ENCODE results near the gene ADD2. TPM values are rescaled to one million over a fixed set of nuclear protein-coding genes. Genes with fewer than 3 reads are reported as not detected.

Gene ADD2
- total RNA-seq, 1 donor from 2014 or later, result 3.2 TPM

GRCh38 chr2:70686577-70687460 is 81.2 kb downstream of the ADD2 start:
- DNase-seq (ENCODE audit: low spot score), result peak; percentile 27
- intact Hi-C loops (cut with DNase I), result no loop called here
- ATAC-seq, result no peak

DNA sequence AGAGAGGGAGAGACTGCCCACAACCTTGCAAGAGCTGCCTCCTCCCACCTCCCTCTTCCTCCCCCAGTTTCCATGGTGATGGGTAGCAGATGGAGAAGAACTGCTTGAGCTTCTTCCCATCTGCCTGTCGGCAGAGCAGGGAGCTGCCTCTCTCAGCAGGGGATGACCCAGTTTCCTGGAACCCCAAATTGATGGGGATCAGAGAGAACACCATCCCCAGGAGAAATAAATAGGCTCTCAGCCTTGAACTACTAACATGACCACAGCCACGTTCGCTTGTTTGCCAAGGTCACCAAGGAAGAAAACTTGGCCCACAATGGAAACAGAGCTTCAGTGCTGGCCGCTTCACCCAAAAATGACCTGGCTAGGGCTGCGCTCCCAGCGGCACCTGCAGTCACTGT is 82.2 kb downstream of the ADD2 start:
- DNase-seq (ENCODE audit: low spot score), result peak; percentile 9
- ATAC-seq, result no peak
- intact Hi-C loops (cut with DNase I), result no loop called here

GRCh38 chr2:70684846-70685622 is 83.0 kb downstream of the ADD2 start:
- ATAC-seq (no peak), DNase-seq (ENCODE audit: low spot score) (peak; percentile 6)
- intact Hi-C loops (cut with DNase I), result no loop called here

DNA sequence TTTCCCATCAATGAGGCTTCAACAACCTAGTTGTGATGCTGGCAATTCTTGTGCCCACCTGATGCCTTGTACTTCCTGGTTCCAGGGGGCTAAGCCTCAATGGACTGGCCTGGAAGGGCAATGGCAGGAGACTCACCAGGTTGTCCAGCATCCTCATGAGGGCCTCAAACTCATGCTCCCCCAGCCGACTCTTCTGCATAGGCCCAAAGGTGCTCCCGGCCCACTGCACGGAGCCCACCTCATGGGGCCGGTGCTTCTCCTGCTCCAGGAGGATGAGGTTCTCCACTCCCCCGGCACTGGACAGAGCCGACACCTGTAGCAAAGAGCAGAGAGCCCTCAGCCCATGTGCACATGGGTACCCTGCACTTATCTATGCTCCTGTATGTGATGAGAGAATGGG is 84.5 kb downstream of the ADD2 start:
- intact Hi-C loops (cut with DNase I), result no loop called here
- ATAC-seq, result no peak
- peak; percentile 18 for DNase-seq (ENCODE audit: low spot score)

DNA sequence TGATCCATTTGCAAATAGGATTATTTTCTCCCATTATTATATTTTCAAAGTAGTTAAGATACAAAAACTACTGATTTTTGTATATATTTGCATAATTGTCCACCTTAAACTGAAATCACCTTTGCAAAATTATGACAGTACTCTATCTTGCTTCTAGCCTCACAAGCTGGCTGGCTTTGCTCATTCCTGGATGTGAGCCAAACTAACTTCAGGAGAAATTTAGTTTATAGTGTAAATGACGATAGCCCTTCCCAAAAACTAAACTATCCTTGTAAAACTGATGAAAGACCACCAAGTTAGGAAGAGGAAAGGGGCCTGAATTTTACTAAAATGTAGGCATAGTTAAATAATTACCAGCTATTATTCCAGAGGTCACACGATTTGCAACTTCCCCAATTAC is 87.3 kb downstream of the ADD2 start:
- ATAC-seq (no peak), DNase-seq (ENCODE audit: low spot score) (no peak)
- intact Hi-C loops (cut with DNase I), result no loop called here

DNA sequence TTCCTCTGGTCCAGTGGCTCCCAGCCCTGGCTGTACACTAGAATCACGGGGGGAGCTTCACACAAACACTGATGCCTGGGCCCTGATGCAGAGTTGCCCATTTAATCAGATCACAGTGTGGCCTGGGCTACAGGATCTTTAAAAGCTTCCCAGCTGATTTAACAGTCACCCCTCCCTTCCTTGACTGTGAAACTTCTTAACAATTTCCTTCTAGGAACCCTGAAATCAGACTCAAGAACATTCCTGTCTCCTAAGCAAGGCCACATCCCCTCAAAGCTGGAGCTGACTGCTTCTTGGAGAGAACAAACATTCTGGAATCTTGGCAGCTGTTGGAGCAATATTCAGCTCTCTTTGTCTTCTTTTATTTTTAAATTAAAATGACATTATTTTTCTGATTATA is 88.7 kb downstream of the ADD2 start:
- DNase-seq (ENCODE audit: low spot score), result peak; percentile 10
- intact Hi-C loops (cut with DNase I), result loop anchor here (10.0 kb wide), 1 partner anchor 1954 kb away; no protein-coding TSS in a partner anchor
- ATAC-seq, result no peak

- intact Hi-C loops (cut with DNase I), result loop anchor here (10.0 kb wide), 1 partner anchor 1954 kb away; no protein-coding TSS in a partner anchor
- DNase-seq (ENCODE audit: low spot score) (no peak), ATAC-seq (no peak)
Observed at GRCh38 chr2:70678576-70679143, 89.3 kb downstream of the ADD2 start.

- ATAC-seq (no peak), DNase-seq (ENCODE audit: low spot score) (no peak)
- intact Hi-C loops (cut with DNase I), result loop anchor here (10.0 kb wide), 1 partner anchor 1952 kb away; no protein-coding TSS in a partner anchor
Observed at GRCh38 chr2:70676301-70677035, 91.5 kb downstream of the ADD2 start.

DNA sequence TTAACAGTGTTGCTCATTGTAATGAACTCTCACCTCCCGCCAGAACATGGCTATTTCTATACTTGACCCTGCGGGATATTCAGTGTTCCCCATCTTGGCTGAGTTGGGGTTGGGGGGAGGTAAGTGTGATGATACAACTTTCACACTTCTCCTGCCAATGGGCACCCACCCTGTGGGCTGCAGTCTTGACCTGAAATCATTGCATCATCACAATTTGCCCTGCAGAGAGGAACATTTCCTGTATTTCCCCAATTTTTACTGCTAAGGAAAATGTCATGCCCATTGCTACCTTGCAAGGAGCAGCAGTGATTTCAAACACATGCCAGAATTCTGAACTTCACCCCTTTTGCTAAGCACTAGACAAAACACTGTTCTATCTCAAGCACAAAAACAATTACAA is 92.1 kb downstream of the ADD2 start:
- intact Hi-C loops (cut with DNase I), result loop anchor here (10.0 kb wide), 1 partner anchor 1951 kb away; no protein-coding TSS in a partner anchor
- no peak for ATAC-seq
- no peak for DNase-seq (ENCODE audit: low spot score)

DNA sequence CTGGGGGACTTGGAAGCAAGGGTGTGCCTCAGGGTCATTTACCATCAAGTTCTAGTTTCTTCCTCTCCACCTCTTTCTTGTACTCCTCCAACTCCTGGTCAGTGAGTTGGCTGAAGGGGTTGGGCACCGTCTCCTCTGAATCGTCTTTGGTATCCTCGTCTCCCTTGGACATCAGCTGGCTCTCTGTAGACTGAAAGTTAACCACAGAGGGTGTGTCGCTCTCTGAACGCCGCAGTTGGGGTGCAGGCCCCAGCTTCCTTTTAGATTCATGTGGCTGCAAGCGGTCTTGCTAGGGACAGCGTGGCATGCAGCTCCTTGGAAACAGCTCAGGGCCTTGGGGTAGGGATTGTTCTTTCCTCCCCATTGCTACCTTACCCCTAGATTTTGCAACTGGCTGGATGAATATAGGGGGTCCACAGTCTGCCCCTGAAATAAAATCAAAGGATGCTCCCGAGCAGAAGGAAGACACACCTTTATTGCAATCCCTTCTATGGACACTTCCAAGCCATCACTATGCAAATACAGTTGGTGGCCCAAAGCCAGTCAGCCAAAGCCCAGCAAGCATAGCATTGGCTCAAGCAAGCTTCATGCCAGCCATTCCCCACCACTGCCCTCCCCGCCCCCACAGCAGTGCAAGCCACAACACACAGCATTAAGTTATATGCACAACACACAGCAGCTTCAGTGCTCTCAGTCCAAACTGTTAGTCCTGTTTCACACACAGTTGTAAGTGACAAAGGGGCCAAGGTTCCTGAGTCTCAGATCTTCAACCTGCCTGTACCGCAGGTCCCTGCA is 93.2 kb downstream of the ADD2 start:
- ATAC-seq (no peak), DNase-seq (ENCODE audit: low spot score) (no peak)
- intact Hi-C loops (cut with DNase I), result loop anchor here (10.0 kb wide), 1 partner anchor 1950 kb away; no protein-coding TSS in a partner anchor

GRCh38 chr2:70673041-70673647 is 94.9 kb downstream of the ADD2 start:
- DNase-seq (ENCODE audit: low spot score), result no peak
- ATAC-seq, result no peak

DNA sequence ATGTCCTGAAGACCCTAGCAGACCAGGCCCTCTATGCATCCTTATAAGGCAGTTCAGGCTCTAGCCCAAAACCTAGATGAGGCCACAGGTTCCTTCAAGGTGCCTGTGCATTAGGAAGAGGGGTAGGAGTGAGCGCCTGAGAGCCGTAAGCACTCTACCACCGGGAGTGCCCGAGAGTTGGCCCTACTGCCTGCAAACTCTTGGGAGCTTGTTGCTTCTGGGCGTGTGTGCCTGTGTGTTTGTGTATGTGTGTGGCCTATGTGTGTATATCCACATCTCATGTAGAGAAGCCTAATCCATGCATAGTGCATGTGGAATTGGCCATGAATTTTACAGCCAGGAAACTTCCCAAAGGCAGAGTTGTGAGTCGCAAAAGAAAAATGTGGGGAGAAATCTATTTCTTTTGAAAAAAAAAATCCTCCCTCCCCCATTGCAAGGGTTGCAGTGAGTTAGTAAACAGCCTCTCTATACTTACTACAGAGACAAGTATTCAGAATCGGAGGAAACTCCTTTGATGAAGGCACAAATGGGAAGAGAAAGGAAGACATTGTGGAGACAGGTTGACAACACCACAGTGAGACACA is 96.8 kb downstream of the ADD2 start:
- intact Hi-C loops (cut with DNase I), result loop anchor here (10.0 kb wide), 1 partner anchor 1946 kb away; no protein-coding TSS in a partner anchor
- DNase-seq (ENCODE audit: low spot score) (no peak), ATAC-seq (no peak)

More at GRCh38 chr2:70673041-70673647, 94.9 kb downstream of the ADD2 start:
- intact Hi-C loops (cut with DNase I), result loop anchor here (10.0 kb wide), 1 partner anchor 1948 kb away; no protein-coding TSS in a partner anchor

DNA sequence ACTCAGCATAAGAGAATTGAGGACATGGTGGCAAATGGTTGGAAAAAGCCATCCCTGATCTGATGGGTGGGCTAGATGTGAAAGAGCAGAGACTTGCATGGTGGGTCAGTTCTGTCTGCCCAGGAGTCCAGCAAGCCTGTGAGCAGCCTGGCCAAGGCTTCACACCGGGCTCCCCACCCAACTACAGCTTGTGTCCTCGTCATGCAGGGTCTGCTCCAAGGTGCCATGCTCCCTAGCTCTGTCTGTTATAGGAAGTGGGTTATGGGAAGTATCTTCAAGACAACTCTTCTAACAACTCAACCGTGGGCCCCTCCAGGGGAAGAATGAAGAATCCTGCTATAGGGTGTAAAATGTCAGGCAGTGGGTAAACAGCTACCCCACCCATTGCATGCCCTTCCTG is 97.4 kb downstream of the ADD2 start:
- DNase-seq (ENCODE audit: low spot score) (no peak), ATAC-seq (no peak)
- intact Hi-C loops (cut with DNase I), result loop anchor here (10.0 kb wide), 1 partner anchor 1946 kb away; no protein-coding TSS in a partner anchor

- no peak for ATAC-seq
- intact Hi-C loops (cut with DNase I), result loop anchor here (10.0 kb wide), 1 partner anchor 1945 kb away; no protein-coding TSS in a partner anchor
- DNase-seq (ENCODE audit: low spot score), result no peak
Observed at GRCh38 chr2:70670202-70670601, 97.8 kb downstream of the ADD2 start.

- no peak for ATAC-seq
- intact Hi-C loops (cut with DNase I), result no loop called here
- DNase-seq (ENCODE audit: low spot score), result no peak
Observed at GRCh38 chr2:70668911-70669310, 99.1 kb downstream of the ADD2 start.

DNA sequence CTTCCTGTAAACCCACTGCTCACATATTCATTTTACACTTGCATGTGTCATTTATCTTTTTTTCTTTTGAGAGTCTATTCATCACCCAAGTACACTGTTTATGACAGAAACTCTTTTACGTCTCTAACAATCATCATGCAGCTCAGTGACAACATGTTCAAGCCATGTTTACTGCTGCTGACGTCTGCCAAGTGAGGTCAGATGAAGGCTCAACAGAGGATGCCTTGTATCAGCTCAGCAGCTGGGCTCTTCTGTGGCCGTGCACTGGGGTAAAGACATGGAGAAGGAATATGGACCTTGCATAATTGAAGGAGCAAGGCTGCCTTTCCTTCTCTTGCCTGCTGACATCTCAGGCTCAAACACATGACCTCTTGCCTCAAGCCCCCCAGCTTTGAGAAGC is 99.6 kb downstream of the ADD2 start:
- intact Hi-C loops (cut with DNase I), result no loop called here
- DNase-seq (ENCODE audit: low spot score) (no peak), ATAC-seq (no peak)

DNA sequence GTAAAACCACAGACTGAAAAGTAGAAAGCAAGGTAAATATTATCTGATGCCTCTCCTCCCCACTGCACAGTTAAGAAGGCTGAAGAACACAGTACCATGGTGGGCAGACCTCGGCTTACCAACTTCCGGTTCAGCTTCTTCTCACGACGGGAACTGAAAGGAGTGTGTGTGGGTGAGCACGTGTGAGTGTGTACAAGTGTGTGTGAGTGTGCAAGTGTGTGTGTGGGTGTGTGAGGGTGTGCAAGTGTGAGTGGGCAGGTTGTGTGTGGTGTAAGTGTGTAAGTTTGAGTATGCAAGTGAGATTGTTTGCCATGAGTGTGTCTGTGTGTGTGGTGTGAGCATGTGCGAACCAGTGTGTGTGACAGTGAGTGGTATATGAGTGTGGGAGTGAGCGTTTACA is 103.5 kb downstream of the ADD2 start:
- no peak for DNase-seq (ENCODE audit: low spot score)
- intact Hi-C loops (cut with DNase I), result no loop called here
- no peak for ATAC-seq
